Chondrocyte (in vitro differentiated cells): ENCODE measurements around the gene RRM2. TPM values are rescaled to one million over a fixed set of nuclear protein-coding genes. Genes with fewer than 3 reads are reported as not detected.
"Not testable (repeated sequence)": the region's sequence is repeated elsewhere in the genome, so short reads cannot be mapped to it uniquely, and the experiment has no call there.

Experiments used
- DNase-seq: peaks from one replicate; pipeline ENCODE4 v3.0.0; 2021; ENCODE audit warnings: mixed read lengths, low spot score
- H3K27ac Mint-ChIP-seq: one replicate; pipeline ENCODE4 v1.8.0; 2021; ENCODE audit warnings: mild to moderate bottlenecking, moderate library complexity, mixed read lengths; ENCODE audit not compliant: unreplicated experiment
- H3K27me3 Mint-ChIP-seq: 2 replicates; pipeline ENCODE4 v1.8.0; 2021; ENCODE audit warnings: low read depth, mixed read lengths
- H3K36me3 Mint-ChIP-seq: 2 replicates; pipeline ENCODE4 v1.8.0; 2021; ENCODE audit warnings: low read depth, mixed read lengths
- H3K4me1 Mint-ChIP-seq: 2 replicates; pipeline ENCODE4 v1.8.0; 2021; ENCODE audit warnings: low read depth, mild to moderate bottlenecking, mixed read lengths
- H3K4me3 Mint-ChIP-seq: one replicate; pipeline ENCODE4 v1.8.0; 2021; ENCODE audit warnings: mild to moderate bottlenecking, moderate library complexity, mixed read lengths; ENCODE audit not compliant: unreplicated experiment
- H3K9me3 Mint-ChIP-seq: 2 replicates; pipeline ENCODE4 v1.8.0; 2021; ENCODE audit warnings: low read depth, mixed read lengths
- CTCF ChIP-seq: fragments of 200-600 bp; sonication (generic); IDR thresholded peaks from 2 replicates; pipeline ENCODE4 v1.5.0; 2021; ENCODE audit warnings: antibody characterized with exemption, mild to moderate bottlenecking, moderate library complexity
- total RNA-seq: library from RNA; stranded (reverse); gene quantifications from 3 replicates; pipeline ENCODE4 v1.2.1, GENCODE V29; 2021

RRM2 gene
- total RNA-seq, 1 donor from 2014 or later = 25.7 TPM

- H3K27ac Mint-ChIP-seq = no peak overlapping the region
- H3K4me1 Mint-ChIP-seq = peaks cover 19% of the 10 kb centered on the region
- H3K27me3 Mint-ChIP-seq = peaks cover 12% of the 10 kb centered on the region
- H3K36me3 Mint-ChIP-seq = no peaks in the 10 kb centered on the region
- no peaks in the 10 kb centered on the region for H3K9me3 Mint-ChIP-seq
- no peak for TF ChIP-seq CTCF
- no peak for DNase-seq
- H3K4me3 Mint-ChIP-seq = no peak overlapping the region
These were observed 36.9 kb upstream of the RRM2 start for GRCh38 chr2:10085668-10086059.

GRCh38 chr2:10086950-10087349 lies 35.6 kb upstream of the RRM2 start:
- TF ChIP-seq CTCF = no peak
- no peak overlapping the region for H3K4me3 Mint-ChIP-seq
- no peaks in the 10 kb centered on the region for H3K36me3 Mint-ChIP-seq
- DNase-seq = no peak
- H3K4me1 Mint-ChIP-seq = peaks cover 13% of the 10 kb centered on the region
- no peak overlapping the region for H3K27ac Mint-ChIP-seq
- peaks cover under 1% of the 10 kb centered on the region for H3K9me3 Mint-ChIP-seq
- H3K27me3 Mint-ChIP-seq = peaks cover 13% of the 10 kb centered on the region

GRCh38 chr2:10087360-10087759 lies 35.2 kb upstream of the RRM2 start:
- Mint-ChIP-seq H3K27me3 (peaks cover 13% of the 10 kb centered on the region), H3K27ac (no peak overlapping the region), H3K9me3 (peaks cover 3% of the 10 kb centered on the region)

GRCh38 chr2:10089565-10090190 lies 32.9 kb upstream of the RRM2 start:
- Mint-ChIP-seq H3K27me3 (peaks cover 3% of the 10 kb centered on the region), H3K27ac (no peak overlapping the region), H3K4me1 (peaks cover 4% of the 10 kb centered on the region), H3K36me3 (no peaks in the 10 kb centered on the region), H3K4me3 (no peak overlapping the region), H3K9me3 (peaks cover 3% of the 10 kb centered on the region)
- no peak for TF ChIP-seq CTCF
- DNase-seq = no peak

More at GRCh38 chr2:10087360-10087759, 35.2 kb upstream of the RRM2 start:
- Mint-ChIP-seq H3K36me3 (no peaks in the 10 kb centered on the region), H3K4me3 (no peak overlapping the region), H3K4me1 (peaks cover 13% of the 10 kb centered on the region)
- DNase-seq = peak; percentile 44
- no peak for TF ChIP-seq CTCF

- no peak overlapping the region for H3K27ac Mint-ChIP-seq
- H3K27me3 Mint-ChIP-seq = peaks cover 2% of the 10 kb centered on the region
- peaks cover 3% of the 10 kb centered on the region for H3K9me3 Mint-ChIP-seq
- no peak for DNase-seq
- no peaks in the 10 kb centered on the region for H3K36me3 Mint-ChIP-seq
- TF ChIP-seq CTCF = no peak
- H3K4me3 Mint-ChIP-seq = no peak overlapping the region
- H3K4me1 Mint-ChIP-seq = peaks cover 4% of the 10 kb centered on the region
These were observed 31.2 kb upstream of the RRM2 start for GRCh38 chr2:10091182-10091888.

GRCh38 chr2:10091889-10092244 lies 30.7 kb upstream of the RRM2 start:
- H3K27ac Mint-ChIP-seq, H3K36me3 Mint-ChIP-seq, H3K9me3 Mint-ChIP-seq, H3K4me1 Mint-ChIP-seq, DNase-seq, H3K4me3 Mint-ChIP-seq, H3K27me3 Mint-ChIP-seq: not testable (repeated sequence)
